NCI-H82 treated with DMSO at 0.1 percent for 48 hours (cell line): ENCODE measurements around the gene HECTD1.
"Not testable (repeated sequence)": the region's sequence is repeated elsewhere in the genome, so short reads cannot be mapped to it uniquely, and the experiment has no call there.

ENCODE experiments used
- DNase-seq: peaks from one replicate; lab custom pipeline; 2025; ENCODE audit not compliant: unreplicated experiment; lab: John Stamatoyannopoulos, UW

Gene HECTD1

DNA sequence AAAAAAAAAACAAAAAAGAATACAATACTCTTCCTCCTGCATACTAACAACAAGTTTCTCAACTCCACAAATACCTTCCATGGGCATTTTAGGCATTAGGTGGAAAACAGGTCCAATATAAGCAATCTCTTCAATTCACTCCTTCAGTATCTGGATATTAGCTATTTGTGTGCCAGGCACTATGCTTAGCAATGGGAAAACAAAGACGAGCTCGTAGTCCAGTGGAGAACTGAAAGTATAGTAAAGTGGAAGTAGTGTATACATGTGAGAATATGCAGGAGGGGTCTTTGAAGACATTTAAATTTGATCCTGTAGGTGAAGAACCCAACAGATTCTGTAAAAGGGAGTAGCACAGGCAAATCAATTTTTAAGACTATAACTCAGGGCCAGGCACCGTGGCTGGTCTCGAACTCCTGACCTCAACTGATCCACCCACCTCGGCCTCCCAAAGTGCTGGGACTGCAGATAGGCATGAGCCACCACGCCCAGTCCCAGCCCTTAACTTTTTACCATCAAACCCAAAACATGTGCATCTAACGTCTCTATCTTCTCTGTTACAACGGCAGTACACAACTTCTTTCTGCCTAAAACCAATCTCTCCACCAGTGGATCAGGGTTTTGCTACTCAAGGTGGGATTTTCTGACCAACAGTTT lies 10.6 kb downstream of the HECTD1 start:
- DNase-seq, result no peak

DNA sequence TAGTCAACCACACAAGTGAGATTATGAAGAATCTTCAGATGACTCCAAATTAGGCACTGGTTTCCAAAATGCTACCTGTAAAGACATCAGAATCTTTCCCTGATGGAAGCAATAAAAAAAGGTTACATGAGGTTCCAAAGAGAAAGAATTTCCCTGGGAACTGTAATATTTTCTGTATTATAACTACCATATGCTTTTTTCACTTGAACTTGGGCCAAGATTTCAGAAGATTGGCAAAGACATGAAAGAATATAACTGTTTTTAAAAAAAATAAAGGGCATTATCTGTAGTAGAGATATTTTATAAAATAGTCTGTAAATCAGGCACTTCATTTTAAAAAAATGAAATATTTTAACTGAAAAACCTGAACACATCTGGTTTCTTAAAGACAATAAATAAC lies 12.9 kb downstream of the HECTD1 start:
- DNase-seq, result no peak

DNA sequence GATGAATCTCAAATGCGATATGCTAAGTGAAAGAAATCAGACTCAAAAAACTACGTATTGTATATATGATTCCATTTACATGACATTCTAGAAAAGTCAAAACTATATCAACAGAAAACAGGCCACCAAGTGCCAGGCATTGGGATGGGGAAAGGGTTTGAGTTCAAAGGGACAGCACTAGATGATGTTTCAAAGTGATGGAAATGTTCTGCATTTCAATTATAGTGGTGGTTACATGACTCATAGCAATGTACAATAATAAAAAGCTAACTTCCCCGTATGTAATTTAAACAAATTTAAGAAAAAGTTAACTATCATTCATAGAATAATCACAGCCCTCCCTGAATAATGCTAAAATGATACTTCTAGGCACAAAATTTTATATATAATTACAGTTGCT lies 13.5 kb downstream of the HECTD1 start:
- no peak for DNase-seq

DNA sequence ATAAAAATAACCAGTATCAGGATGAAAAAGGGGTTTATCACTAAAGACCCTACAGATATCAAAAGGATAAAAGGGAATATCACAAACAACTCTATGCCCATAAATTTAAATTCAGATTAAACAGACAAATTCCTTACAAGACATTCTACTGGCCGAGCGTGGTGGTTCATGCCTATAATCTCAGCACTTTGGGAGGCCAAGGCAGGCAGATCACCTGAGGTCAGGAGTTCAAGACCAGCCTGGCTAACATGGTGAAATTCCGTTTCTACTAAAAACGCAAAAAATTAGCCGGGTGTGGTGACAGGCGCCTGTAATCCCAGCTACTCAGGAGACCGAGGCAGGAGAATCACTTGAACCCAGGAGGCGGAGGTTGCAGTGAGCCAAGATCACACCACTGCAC lies 15.0 kb downstream of the HECTD1 start:
- not testable (repeated sequence) for DNase-seq

DNA sequence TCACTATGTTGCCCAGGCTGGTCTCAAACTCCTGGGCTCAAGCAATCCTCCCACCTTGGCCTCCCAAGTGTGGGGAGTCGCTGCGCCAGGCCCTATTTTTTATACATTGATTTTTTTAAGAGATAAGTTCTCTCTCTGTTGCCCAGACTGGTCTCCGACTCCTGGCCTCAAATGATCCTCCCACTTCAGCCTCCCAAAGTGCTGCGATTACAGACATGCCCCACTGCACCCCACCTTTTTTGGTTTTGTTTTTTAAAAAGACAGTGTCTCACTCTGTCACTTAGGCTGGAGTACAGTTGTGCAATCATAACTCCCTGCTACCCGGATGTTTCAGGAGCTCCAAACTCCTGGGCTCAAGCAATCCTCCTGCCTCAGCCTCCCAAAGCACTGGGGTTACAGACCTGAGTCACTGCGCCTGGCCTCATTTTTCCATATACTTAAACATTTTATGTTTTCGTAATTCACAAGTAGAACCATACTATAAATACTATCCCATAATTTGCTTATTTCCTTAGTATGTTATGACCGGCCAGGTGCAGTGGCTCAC lies 16.8 kb downstream of the HECTD1 start:
- DNase-seq, result no peak

DNA sequence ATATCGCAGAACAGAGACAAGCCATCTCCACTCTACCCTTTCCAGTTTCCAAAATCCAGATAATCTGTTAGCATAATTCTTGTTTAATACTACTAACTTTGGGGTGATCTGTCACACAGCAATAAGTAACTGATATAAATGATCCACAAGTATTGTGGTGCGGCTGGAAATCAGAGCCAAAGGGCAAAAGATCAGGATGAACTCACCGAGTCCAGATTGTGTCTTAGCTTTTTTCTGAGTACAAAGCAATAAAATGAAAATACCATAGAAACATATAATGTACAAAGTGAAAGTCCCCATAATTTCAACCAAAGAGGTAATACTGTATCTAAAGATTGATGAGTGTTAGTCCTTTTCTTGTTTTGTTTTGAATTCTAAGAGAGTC lies 17.4 kb downstream of the HECTD1 start:
- no peak for DNase-seq

DNA sequence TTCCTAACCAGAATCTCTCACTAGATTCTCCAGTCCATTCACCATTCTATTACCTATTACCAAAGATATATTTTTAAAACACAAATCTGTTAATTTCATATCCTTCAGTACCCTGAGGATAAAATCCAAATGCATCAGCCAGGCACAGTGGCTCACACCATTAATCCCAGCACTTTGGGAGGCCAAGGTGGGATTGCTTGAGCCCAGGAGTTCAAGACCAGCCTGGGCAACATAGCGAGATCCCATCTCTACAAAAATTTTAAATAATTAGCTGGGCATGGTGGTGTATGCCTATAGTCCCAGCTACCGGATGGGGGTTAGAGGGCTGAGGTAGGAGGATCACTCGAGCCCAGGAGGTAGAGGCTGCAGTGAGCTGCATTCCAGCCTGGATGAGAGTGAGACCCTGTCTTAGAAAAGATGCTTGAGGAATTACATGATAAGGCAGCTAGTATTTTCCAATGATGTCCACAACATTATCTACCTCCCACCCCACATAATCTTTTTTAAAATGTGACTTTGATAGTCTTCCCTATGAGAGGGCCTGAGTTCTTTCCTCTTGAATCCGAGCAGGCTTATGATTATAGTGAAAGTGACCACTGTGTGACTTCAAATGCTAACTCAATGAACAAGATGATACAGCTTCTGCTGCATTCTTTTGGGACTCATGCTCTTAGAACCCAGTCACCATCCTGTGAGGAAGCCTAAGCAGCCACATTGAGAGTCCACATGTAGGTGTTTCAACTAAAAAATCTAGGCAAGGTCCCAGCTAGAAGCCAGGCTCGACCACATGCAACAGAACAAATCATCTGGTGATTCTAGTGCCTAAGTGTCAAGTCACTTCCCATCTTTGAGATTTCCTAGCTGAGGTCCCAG lies 18.0 kb downstream of the HECTD1 start:
- DNase-seq, result no peak

DNA sequence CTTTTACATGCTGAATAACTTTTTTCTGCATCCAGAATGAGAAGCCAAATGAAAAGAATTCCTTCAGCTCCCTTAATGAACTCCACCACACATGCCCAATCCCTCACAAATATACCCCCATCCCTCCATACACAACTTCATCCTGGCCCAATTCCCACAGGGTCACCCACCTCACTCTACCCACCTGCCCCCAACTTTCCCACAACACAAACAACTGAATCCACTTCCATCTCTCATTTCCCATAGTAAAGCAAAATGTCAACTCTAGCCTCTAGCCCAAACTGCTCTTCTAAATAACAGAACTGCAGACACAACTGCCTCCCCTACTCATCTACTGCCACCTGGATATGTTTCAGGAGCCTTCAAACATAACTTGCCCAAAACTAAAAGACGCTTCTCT lies 18.8 kb downstream of the HECTD1 start:
- no peak for DNase-seq

DNA sequence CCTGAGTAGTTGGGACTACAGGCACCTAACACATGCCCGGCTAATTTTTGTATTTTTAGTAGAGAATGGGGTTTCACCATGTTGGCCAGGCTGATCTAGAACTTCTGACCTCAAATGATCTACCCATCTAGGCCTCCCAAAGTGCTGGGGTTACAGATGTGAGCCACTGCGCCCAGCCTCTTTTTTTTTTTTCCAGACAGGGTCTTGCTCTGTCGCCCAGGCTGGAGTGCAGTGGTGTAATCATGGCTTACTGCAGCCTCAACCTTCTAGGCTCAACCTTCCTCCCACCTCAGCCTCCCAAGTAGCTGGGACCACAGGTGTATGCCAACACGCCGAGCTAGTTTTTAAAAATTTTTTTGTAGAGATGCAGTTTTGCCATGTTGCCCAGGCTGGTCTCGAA lies 25.6 kb downstream of the HECTD1 start:
- DNase-seq, result not testable (repeated sequence)

DNA sequence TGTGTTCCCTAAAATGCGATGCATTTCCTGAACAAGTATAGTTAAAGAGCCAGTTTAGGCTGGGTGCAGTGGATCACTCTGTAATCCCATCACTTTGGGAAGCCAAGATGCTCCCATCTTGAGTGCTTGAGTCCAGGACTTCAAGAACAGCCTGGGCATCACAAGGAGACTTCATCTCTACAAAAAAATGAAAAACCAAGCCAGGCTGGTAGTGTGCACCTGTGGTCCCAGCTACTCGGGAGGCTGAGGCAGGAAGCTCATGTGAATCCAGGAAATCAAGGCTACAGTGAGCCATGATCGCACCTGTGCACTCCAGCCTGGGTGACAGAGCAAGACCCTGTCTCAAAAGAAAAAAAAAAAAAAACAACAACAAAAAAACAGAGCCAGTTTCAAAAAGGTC lies 26.3 kb downstream of the HECTD1 start:
- DNase-seq, result no peak

DNA sequence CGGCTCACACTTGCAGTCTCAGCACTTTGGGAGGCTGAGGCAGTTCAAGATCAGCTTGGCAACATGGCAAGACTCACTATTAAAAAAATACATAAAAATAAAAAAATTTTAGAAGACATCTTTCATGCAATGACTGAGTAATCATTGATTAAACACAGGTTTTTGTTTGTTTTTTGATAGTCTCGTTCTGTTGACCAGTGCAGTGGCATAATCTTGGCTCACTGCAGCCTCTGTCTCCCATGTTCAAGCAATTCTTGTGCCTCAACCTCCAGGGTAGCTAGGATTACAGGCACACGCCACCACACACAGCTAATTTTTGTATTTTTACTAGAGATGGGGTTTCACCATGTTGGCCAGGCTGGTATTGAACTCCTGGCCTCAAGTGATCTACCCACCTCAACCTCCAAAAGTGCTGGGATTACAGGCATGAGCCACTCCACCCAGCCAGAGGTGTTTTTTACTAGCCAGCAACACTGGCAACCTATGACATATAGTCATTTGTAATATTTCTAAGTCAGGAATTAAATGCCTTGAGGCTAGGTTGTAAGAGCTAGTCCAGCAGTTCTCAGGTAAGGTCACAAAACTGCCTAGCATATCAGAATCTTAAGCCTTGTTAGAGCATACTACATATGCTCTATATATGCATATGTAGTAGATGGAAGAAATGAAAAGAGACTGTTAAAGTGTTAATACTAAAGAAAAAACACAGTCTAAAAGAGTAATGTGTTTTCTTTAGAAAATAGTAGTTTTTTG lies 27.1 kb downstream of the HECTD1 start:
- no peak for DNase-seq

DNA sequence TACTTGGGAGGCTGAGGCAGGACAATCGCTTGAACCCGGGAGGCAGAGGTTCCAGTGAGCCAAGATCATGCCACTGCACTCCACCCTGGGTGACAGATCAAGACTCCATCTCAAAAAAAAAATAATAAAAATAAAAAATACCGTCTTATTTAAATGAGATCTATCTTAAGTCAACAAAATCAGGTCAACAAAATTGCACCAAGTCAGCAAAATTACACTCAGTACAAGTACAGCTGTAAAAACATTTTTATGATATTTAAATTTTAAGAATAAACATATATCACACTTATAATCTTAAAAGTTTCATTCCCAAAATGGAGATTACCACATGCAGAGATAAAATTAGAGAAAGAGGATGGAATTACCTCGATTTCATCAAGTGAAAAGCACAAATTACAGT lies 33.2 kb downstream of the HECTD1 start:
- DNase-seq, result no peak

DNA sequence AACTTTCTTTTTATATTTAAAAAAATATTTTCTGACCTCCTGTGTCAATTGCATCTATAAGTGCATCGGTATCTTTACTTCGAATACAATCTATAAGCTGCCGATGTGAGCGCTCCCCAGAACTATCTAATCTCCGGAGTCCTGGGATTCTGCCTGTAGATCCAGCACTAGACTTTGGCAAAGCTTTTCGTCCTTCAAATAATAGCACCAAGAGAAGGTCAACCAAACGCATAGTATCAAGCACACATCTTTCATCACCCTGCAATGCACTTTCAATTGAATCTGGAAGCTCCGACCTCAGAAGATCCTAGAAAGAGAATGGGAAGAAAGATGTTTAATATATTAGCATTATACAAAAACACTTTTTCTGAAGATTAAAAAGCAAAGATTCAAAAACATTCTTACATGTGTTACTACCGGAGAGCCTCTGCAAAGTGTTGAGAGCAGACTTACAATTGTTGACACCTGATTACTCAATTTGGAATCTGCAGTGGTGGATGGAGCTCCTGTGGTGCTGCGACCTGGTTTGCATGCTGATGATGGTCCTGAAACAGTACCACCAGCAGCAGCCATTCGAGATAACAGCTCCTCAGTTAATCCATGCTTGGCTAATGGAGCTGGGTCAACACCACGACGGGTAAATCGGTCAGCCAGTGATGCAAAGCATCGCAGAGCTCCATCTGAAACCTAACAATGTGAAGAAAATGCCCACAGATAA lies 34.3 kb downstream of the HECTD1 start:
- no peak for DNase-seq

DNA sequence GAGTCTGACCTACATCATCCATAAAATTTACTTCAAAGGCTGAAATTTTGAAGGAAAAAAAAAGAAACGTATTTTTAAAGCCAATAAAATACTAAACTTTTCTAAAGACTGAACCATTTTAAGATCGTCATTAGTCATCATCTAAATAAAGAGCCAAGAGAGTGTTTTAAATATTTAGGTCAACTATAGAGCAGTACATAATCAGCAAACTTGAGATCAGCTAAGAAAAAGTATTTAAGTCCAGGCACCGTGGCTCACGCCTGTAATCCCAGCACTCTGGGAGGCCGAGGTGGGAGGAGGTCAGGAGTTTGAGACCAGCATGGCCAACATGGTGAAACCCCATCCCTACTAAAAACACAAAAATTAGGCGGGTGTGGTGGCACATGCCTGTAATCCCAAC lies 35.5 kb downstream of the HECTD1 start:
- DNase-seq, result no peak

DNA sequence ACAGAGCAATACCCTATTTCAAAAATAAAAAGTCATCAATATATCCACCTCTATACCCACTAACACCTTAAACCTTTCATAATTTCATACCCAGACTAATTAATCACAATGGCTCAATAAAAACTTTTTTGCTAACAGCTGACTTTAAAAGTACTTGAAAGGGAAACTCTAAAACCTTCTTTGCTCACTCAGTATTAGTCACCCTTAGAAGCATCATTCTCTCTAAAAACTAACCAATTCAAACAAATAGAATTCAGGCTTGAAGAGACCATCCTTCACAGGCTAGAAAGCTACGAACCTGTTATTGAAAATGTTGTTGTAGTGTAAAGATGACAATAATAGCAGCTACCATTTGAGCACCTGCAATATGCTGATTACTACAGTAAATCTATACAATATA lies 37.2 kb downstream of the HECTD1 start:
- DNase-seq, result no peak

DNA sequence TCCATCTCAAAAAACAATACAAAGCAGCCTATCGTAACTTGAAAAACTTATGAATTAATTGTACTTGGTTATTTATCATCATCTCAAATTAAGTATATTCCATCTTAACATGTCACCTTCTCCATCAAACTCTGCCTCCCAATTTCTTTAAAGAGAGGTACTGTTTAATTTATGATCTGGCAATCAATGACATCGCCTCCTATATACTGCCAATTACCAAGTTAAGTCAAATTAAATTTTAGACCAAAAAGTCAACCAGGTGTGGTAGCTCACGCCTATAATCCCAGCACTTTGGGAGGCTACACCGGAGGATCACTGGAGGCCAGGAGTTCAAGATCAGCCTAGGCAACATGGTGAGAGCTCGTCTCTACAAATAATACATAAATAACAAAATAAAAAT lies 37.7 kb downstream of the HECTD1 start:
- no peak for DNase-seq

DNA sequence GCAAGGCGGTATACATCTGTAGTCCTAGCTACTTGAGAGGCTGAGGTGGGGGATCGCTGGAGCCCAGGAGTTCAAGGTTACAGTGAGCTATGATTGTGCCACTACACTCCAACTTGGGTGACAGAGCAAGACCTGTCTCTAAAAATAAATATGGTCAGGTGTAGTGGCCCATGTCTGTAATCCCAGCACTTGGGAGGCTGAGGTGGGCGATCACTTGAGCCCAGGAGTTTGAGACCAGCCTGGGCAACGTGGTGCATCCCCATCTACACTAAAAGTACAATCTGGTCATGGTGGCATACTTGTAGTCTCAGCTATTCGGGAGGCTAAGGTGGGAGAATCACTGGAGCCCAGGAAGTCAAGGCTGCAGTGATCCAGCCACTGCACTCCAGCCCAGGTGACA lies 40.6 kb downstream of the HECTD1 start:
- no peak for DNase-seq

DNA sequence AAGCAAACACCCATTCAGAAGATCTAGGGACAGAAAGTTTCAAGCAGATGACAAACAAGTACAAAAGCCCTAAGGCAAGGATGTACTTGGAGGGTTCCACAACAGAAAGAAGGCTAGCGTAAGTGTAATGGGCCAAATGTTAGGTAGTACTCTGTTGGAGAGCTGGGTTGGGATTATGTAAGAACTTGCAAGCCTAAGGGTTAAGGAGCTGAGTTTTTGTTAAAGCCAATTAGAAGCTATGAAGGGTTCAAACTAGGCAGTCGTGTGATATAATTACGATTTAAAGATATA lies 41.4 kb downstream of the HECTD1 start:
- DNase-seq, result no peak

DNA sequence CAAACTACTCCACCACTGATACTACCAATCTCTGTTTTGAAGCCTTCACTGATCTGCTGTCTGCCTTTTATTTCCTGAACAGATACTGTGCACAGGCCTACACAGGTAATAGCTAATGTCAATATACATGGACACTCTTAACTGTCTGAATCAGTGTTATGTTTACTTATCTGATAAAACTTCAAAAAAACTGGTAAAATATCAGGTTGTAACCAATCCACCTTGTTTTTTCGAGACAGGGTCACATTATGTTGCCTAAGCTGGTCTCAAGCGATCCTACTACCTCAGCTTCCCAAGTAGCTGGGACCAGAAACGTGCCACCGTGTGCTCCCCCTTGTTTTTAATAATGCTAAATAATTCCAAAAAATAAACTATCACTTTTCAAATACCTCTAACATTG lies 43.5 kb downstream of the HECTD1 start:
- DNase-seq, result no peak

DNA sequence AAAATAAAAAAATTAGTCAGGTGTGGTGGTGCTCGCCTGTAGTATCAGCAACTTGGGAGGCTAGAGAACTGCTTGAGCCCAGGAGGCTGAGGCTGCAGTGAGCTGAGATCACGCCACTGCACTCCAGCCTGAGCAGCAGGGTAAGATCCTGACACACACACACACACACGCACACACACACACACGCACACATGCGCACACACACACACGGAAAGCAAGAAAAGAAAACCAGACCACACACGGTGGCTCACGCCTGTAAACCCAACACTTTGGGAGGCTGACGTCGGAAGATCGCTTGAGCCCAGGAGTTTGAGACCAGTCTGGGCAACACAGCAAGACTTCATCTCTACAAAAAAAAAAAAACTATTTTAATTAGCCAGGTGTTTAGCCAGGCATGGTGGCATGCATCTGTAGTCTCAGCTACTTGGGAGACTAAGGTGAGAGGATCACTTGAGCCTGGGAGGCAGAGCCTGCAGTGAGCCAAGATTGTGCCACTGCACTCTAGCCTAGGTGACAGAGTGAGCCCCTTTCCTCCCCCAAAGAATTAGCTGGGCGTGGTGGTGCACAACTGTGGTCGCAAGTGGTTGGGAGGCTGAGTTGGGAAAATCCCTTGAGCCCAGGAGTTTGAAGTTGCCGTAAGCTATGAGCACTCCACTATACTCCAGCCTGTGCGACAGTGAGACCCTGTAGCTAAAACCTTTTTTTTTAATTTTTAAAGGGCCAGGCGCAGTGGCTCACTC lies 44.5 kb downstream of the HECTD1 start:
- no peak for DNase-seq

DNA sequence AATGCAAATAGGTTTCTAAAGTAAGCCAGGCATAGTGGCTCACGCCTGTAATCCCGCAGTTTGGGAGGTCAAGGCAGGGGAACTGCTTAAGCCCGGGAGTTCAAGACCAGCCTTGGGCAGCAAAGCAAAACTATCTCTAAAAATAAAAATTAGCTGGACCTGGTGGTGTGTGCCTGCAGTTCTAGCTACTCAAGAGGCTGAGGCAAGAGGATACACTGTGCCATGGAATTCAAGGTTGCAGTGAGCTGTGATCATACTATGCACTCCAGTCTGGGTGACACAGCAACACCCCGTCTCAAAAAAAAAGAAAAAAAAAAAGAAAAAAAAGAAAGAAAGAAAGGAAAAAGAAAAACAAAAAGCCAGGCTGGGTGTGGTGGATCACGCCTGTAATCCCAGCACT lies 46.3 kb downstream of the HECTD1 start:
- no peak for DNase-seq
